HepG2 (cell line): ENCODE data around the gene CCDC201. TPM values are rescaled to one million over a fixed set of nuclear protein-coding genes. Genes with fewer than 3 reads are reported as not detected.
A peak's percentile ranks its signal among the peaks of the same experiment; 100 is the strongest.

ENCODE experiments used
- ATF7 ChIP-seq, 2 experiments: fragments of 450-650 bp in 1 of 2; sonication (generic) in 1 of 2; formaldehyde crosslinking in 1 of 2; IDR thresholded peaks; 2 replicates each; pipeline versions ENCODE4 v1.4.0 to v1.6.1; 2016 to 2020; ENCODE audit warnings: antibody characterized with exemption in 1 of 2, mild to moderate bottlenecking in 1 of 2, missing genetic modification reagents in 1 of 2
- KAT7 ChIP-seq: IDR thresholded peaks from 2 replicates; pipeline ENCODE4 v1.6.1; 2018; ENCODE audit warnings: borderline replicate concordance, missing compliant biosample characterization
- KDM5B ChIP-seq: sonication (generic); formaldehyde crosslinking; IDR thresholded peaks from 2 replicates; pipeline ENCODE4 v1.4.0; 2020; ENCODE audit warnings: missing genetic modification reagents, mild to moderate bottlenecking, borderline replicate concordance
- KLF11 ChIP-seq: IDR thresholded peaks from 2 replicates; pipeline ENCODE4 v1.6.1; 2016; ENCODE audit warnings: missing compliant biosample characterization
- MBD4 ChIP-seq: IDR thresholded peaks from 2 replicates; pipeline ENCODE4 v1.6.1; 2012; ENCODE audit warnings: low read length, inconsistent platforms, borderline replicate concordance
- SNAPC2 ChIP-seq: sonication (generic); formaldehyde crosslinking; IDR thresholded peaks from 2 replicates; pipeline ENCODE4 v1.8.1; 2022; ENCODE audit warnings: mild to moderate bottlenecking, missing genetic modification reagents
- SRSF4 ChIP-seq: fragments of 200-400 bp; formaldehyde crosslinking; IDR thresholded peaks from one replicate; pipeline ENCODE4 v1.6.1; 2018; ENCODE audit warnings: mild to moderate bottlenecking, low read depth, low read length, moderate library complexity; ENCODE audit not compliant: poor library complexity, severe bottlenecking
- ZBTB1 ChIP-seq: sonication (generic); formaldehyde crosslinking; IDR thresholded peaks from 2 replicates; pipeline ENCODE4 v1.4.0; 2020; ENCODE audit warnings: missing genetic modification reagents, borderline replicate concordance
- ZBTB39 ChIP-seq: sonication (generic); formaldehyde crosslinking; IDR thresholded peaks from 2 replicates; pipeline ENCODE4 v1.5.0; 2020; ENCODE audit warnings: missing genetic modification reagents
- ZC3H13 ChIP-seq: sonication (generic); formaldehyde crosslinking; IDR thresholded peaks from 2 replicates; pipeline ENCODE4 v1.8.1; 2023; ENCODE audit warnings: mild to moderate bottlenecking, missing genetic modification reagents, moderate library complexity
- ZNF207 ChIP-seq: fragments of 450-650 bp; IDR thresholded peaks from 2 replicates; pipeline ENCODE4 v1.6.1; 2016; ENCODE audit warnings: antibody characterized with exemption, borderline replicate concordance
- ZNF224 ChIP-seq: sonication (generic); formaldehyde crosslinking; IDR thresholded peaks from 2 replicates; pipeline ENCODE4 v1.5.0; 2020; ENCODE audit warnings: mild to moderate bottlenecking, missing genetic modification reagents
- ZNF652 ChIP-seq: IDR thresholded peaks from 2 replicates; pipeline ENCODE4 v1.6.1; 2016; ENCODE audit warnings: low read depth, borderline replicate concordance
- ZNF691 ChIP-seq: sonication (generic); formaldehyde crosslinking; IDR thresholded peaks from 2 replicates; pipeline ENCODE4 v1.4.0; 2020; ENCODE audit warnings: missing genetic modification reagents, low read depth, mild to moderate bottlenecking, borderline replicate concordance
- ZNF780A ChIP-seq: sonication (generic); formaldehyde crosslinking; IDR thresholded peaks from 2 replicates; pipeline ENCODE4 v1.8.0; 2022; ENCODE audit warnings: mild to moderate bottlenecking, missing genetic modification reagents, moderate library complexity
- ZSCAN22 ChIP-seq: sonication (generic); formaldehyde crosslinking; IDR thresholded peaks from 2 replicates; pipeline ENCODE4 v1.4.0; 2020; ENCODE audit warnings: mild to moderate bottlenecking, missing genetic modification reagents
- ZSCAN31 ChIP-seq: sonication (generic); formaldehyde crosslinking; IDR thresholded peaks from 2 replicates; pipeline ENCODE4 v1.5.0; 2020; ENCODE audit warnings: low read depth, mild to moderate bottlenecking, missing genetic modification reagents
- polyA plus RNA-seq, 8 experiments: library from polyadenylated mRNA; depleted of rRNA in 3 of 8; stranded (reverse) in 7 of 8; unstranded in 1 of 8; fragments of >200 nt; fragmentation: Illumina TruSeq in 4 of 8; extraction: Trizol in 4 of 8; gene quantifications; 2 replicates each; pipeline versions ENCODE4 v1.2.1 to v1.2.3, GENCODE V29; 2011 to 2016; ENCODE audit warnings: low read depth in 4 of 8, missing spikeins in 1 of 8, mixed read lengths in 1 of 8; ENCODE audit not compliant: insufficient read depth in 1 of 8
- total RNA-seq, 5 experiments: library from RNA; depleted of rRNA; stranded (reverse); fragments of >200 nt; fragmentation: Illumina TruSeq; extraction: Trizol; gene quantifications; 2 replicates each; pipeline ENCODE4 v1.2.3, GENCODE V29; 2016; ENCODE audit warnings: low read depth in 1 of 5
- TF ChIP-seq, protein P1 (sequence below): sonication (generic); formaldehyde crosslinking; IDR thresholded peaks from 2 replicates; pipeline ENCODE4 v1.8.0; 2022; ENCODE audit warnings: missing genetic modification reagents, low read depth, mild to moderate bottlenecking, borderline replicate concordance
- TF ChIP-seq, protein P2 (sequence below): sonication (generic); formaldehyde crosslinking; IDR thresholded peaks from 2 replicates; pipeline ENCODE4 v1.5.0; 2020; ENCODE audit warnings: mild to moderate bottlenecking, missing genetic modification reagents
- TF ChIP-seq, protein P3 (sequence below): sonication (generic); formaldehyde crosslinking; IDR thresholded peaks from 2 replicates; pipeline ENCODE4 v1.4.0; 2020; ENCODE audit warnings: missing genetic modification reagents; ENCODE audit errors: not compliant biosample characterization
- TF ChIP-seq, protein P4 (sequence below): IDR thresholded peaks from 2 replicates; pipeline ENCODE4 v1.6.1; 2018; ENCODE audit warnings: missing genetic modification reagents, mild to moderate bottlenecking, missing compliant biosample characterization

Gene CCDC201
- total and polyA plus RNA-seq, 2 of the 13 experiments (the other 11 are each of a cell fraction or from before 2014, with no cell fraction given): 0.92 TPM; not detected in 1

DNA sequence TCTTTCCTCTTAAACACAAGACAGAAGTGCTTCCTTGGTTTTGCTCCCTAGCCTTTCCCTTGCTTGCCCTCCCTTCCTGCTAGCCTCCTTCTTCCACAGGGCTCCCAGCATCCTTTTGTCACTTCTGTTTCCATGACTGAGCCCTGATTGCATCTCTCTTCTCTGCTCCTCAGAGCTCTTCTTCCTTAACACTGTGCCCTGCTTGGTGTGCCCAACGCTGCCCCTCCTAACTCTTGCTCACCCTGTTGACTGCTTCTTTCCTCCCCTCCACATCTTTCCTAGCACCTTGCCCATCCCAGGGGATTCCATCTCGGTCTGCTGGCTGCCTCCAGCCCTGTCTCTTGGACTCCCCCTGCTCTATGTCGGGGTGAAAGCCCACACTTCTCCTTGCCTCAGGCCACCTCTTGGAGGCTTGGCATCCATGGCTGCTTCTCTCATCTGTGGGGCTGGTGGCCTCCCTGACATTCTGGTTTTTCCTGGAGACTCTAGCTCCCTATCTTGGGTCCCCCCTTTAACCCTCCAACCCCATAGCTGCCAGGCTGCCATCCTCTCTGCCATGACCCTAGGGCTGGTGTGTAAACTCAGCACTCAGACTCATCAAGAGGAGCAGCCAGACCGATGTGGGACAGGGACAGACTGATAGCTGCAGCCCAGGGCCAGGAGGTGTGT is 21.2 kb upstream of the CCDC201 start (continued):
- TF ChIP-seq KDM5B: peak; percentile 76
- no peak for TF ChIP-seq MBD4
- peak; percentile 54; the same call in 1 of the 2 replicates for TF ChIP-seq ZNF224 (CRISPR knock-in tag)
- TF ChIP-seq, protein P1, sequence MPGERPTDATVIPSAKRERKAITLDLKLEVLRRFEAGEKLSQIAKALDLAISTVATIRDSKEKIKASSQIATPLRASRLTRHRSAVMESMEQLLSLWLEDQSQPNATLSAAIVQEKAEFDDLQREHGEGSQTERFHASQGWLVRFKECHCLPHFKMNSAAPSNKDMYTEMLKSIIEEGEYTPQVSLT (CRISPR knock-in tag): peak; percentile 28; the same call in 1 of the 2 replicates
- TF ChIP-seq, protein P2, sequence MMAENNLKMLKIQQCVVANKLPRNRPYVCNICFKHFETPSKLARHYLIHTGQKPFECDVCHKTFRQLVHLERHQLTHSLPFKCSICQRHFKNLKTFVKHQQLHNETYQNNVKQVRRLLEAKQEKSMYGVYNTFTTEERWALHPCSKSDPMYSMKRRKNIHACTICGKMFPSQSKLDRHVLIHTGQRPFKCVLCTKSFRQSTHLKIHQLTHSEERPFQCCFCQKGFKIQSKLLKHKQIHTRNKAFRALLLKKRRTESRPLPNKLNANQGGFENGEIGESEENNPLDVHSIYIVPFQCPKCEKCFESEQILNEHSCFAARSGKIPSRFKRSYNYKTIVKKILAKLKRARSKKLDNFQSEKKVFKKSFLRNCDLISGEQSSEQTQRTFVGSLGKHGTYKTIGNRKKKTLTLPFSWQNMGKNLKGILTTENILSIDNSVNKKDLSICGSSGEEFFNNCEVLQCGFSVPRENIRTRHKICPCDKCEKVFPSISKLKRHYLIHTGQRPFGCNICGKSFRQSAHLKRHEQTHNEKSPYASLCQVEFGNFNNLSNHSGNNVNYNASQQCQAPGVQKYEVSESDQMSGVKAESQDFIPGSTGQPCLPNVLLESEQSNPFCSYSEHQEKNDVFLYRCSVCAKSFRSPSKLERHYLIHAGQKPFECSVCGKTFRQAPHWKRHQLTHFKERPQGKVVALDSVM: peak; percentile 24; the same call in 1 of the 2 replicates
- TF ChIP-seq ZNF691 (CRISPR knock-in tag): peak; percentile 76
- TF ChIP-seq ZNF652 (CRISPR knock-in tag): 0 out of 2 replicates have a peak, but pooled peaks have one; percentile 7
- 0 out of 2 replicates have a peak, but pooled peaks have one; percentile 5 for TF ChIP-seq KAT7 (CRISPR knock-in tag)
- peak; percentile 47 for TF ChIP-seq SNAPC2 (CRISPR knock-in tag)
- TF ChIP-seq ZBTB1 (CRISPR knock-in tag): no peak; the same call in 1 of the 2 replicates
- peak; percentile 21; the same call in 1 of the 2 replicates for TF ChIP-seq ZSCAN31 (CRISPR knock-in tag)
- TF ChIP-seq ZC3H13 (CRISPR knock-in tag): peak; percentile 99
- TF ChIP-seq KLF11 (CRISPR knock-in tag): no peak
- no peak for TF ChIP-seq ZNF207
- TF ChIP-seq, protein P3, sequence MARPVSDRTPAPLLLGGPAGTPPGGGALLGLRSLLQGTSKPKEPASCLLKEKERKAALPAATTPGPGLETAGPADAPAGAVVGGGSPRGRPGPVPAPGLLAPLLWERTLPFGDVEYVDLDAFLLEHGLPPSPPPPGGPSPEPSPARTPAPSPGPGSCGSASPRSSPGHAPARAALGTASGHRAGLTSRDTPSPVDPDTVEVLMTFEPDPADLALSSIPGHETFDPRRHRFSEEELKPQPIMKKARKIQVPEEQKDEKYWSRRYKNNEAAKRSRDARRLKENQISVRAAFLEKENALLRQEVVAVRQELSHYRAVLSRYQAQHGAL (CRISPR knock-in tag): peak; percentile 27
- TF ChIP-seq ZSCAN22 (CRISPR knock-in tag): no peak
- TF ChIP-seq ZBTB39 (CRISPR knock-in tag): no peak
- 0 out of 2 replicates have a peak, but pooled peaks have one; percentile 26 for TF ChIP-seq ZNF780A (CRISPR knock-in tag)
- TF ChIP-seq ATF7 (IDR thresholded peaks at IDR 0.05): no peak
- 0 out of 2 replicates have a peak, but pooled peaks have one; percentile 41 for TF ChIP-seq ATF7 (CRISPR knock-in tag; IDR thresholded peaks at IDR 0.05)
- no peak for TF ChIP-seq SRSF4
- TF ChIP-seq, protein P4, sequence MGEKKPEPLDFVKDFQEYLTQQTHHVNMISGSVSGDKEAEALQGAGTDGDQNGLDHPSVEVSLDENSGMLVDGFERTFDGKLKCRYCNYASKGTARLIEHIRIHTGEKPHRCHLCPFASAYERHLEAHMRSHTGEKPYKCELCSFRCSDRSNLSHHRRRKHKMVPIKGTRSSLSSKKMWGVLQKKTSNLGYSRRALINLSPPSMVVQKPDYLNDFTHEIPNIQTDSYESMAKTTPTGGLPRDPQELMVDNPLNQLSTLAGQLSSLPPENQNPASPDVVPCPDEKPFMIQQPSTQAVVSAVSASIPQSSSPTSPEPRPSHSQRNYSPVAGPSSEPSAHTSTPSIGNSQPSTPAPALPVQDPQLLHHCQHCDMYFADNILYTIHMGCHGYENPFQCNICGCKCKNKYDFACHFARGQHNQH (CRISPR knock-in tag): peak; percentile 2; the same call in 1 of the 2 replicates
